ENCODE data around the gene KRT32. TPM values are rescaled to one million over a fixed set of nuclear protein-coding genes. Genes with fewer than 3 reads are reported as not detected.

KRT32 gene
- total RNA-seq: not detected in 2 replicates

DNA sequence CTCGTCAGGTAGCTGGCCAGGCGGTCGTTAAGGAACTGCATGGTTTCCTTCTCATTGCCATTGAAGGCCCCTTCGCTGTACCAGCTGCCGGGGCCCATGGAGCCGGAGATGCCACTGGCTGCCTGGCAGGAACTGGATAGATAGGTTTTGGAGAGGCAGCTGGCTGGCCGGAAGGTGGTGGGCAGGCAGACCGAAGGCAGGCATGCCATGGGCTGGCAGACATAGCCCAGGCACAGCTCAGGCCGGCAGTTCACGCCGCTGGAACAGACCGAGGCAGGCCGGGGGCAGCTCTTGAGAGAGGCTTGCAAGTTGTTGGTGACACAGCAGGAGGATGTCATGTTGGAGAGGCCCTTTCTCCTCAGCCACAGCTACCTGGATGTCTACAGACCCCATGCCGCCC lies at the start of gene KRT32:
TSS of gene KRT32 (minus strand) at position 399 of the 400 bp plus-strand sequence. CDS start at position 338, 61 bp downstream.

GRCh38 chr17:41505007-41505808 lies 38.0 kb upstream of the KRT32 start, which contains the start of gene KRT13:
Gene KRT13 (minus strand): TSS chr17:41505612. CDS start chr17:41505550, 62 bp downstream.

GRCh38 chr17:41489531-41489930 lies 22.3 kb upstream of the KRT32 start, which contains the start of gene KRT36:
Gene KRT36 (minus strand): TSS chr17:41489910. CDS start chr17:41489864, 46 bp downstream.

GRCh38 chr17:41481036-41481435 lies 13.8 kb upstream of the KRT32 start, which contains the start of gene KRT35:
Gene KRT35 (minus strand): TSS chr17:41481151. CDS start chr17:41481097, 54 bp downstream.

DNA sequence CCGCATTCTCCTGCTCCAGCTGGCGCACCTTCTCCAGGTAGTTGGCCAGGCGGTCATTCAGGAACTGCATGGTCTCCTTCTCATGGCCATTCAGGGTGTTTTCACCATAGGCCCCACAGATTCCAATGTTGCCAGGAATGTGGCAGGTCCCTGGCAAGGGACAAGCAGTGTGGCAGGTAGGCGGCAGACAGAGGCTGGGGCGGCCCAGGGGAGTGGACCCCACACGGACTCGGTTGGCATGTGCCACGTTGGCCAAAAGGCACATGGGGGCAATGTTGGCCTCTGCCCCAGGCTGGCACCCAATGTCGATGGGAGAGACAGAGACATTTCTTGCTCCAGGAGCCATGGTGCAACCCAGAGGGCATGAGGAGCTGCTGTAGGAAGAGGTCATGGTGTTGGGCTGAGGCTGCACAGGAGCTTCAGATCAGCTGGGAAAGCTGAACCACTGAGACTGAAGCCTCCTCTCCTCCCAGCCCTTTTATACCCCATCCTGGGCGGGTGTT lies 26.6 kb downstream of the KRT32 start, which contains the start of gene KRT38:
TSS of gene KRT38 (minus strand) at position 453 of the 503 bp plus-strand sequence. CDS start at position 391, 62 bp downstream.

GRCh38 chr17:41424111-41424635 lies 43.0 kb downstream of the KRT32 start, which contains the start of gene KRT37:
Gene KRT37 (minus strand): TSS chr17:41424585. CDS start chr17:41424523, 62 bp downstream.

Other genes starting within 250 kb of the KRT32 start
- gene KRTAP9-2, start 240.7 kb downstream of the KRT32 start, total RNA-seq: not detected in 2 replicates
- not detected in 2 replicates for gene KRTAP9-3, start 234.9 kb downstream of the KRT32 start, total RNA-seq
- not detected in 2 replicates for gene KRTAP9-8, start 229.4 kb downstream of the KRT32 start, total RNA-seq
- gene KRTAP9-4, start 217.7 kb downstream of the KRT32 start, total RNA-seq: not detected in 2 replicates
- not detected in 2 replicates for gene KRTAP9-9, start 212.0 kb downstream of the KRT32 start, total RNA-seq
- gene KRTAP9-6, start 202.0 kb downstream of the KRT32 start, total RNA-seq: not detected in 2 replicates
- gene KRTAP9-7, start 191.7 kb downstream of the KRT32 start, total RNA-seq: not detected in 2 replicates
- gene KRTAP29-1, start 164.5 kb downstream of the KRT32 start, total RNA-seq: not detected in 2 replicates
- gene KRTAP16-1, start 158.1 kb downstream of the KRT32 start, total RNA-seq: not detected in 2 replicates
- gene KRTAP17-1, start 151.7 kb downstream of the KRT32 start, total RNA-seq: not detected in 2 replicates
- not detected in 2 replicates for gene KRT33A, start 116.6 kb downstream of the KRT32 start, total RNA-seq
- not detected in 2 replicates for gene KRT33B, start 97.6 kb downstream of the KRT32 start, total RNA-seq
- gene KRT34, start 85.1 kb downstream of the KRT32 start, total RNA-seq: 0.91 TPM in 1 of 2 replicates, not detected in the other
- not detected in 2 replicates for gene KRT31, start 69.8 kb downstream of the KRT32 start, total RNA-seq
- not detected in 2 replicates for gene KRT37, start 42.8 kb downstream of the KRT32 start, total RNA-seq
- not detected in 2 replicates for gene KRT38, start 26.4 kb downstream of the KRT32 start, total RNA-seq
- gene KRT35, start 13.8 kb upstream of the KRT32 start, total RNA-seq: not detected in 2 replicates
- not detected in 2 replicates for gene KRT36, start 22.5 kb upstream of the KRT32 start, total RNA-seq
- not detected in 2 replicates for gene KRT13, start 38.2 kb upstream of the KRT32 start, total RNA-seq
- gene KRT15, start 51.5 kb upstream of the KRT32 start, total RNA-seq: 0.65 and 1.1 TPM in 2 replicates
- 23.1 and 78.7 TPM in 2 replicates for gene KRT19, start 60.9 kb upstream of the KRT32 start, total RNA-seq
- gene KRT9, start 104.7 kb upstream of the KRT32 start, total RNA-seq: not detected in 2 replicates
- gene KRT14, start 119.5 kb upstream of the KRT32 start, total RNA-seq: not detected in 2 replicates
- 0.30 TPM in 1 of 2 replicates, not detected in the other for gene KRT16, start 145.4 kb upstream of the KRT32 start, total RNA-seq
- gene KRT17, start 157.2 kb upstream of the KRT32 start, total RNA-seq: 0.32 and 0.61 TPM in 2 replicates
- 93.2 and 112 TPM in 2 replicates for gene EIF1, start 221.5 kb upstream of the KRT32 start, total RNA-seq
- gene GAST, start 244.9 kb upstream of the KRT32 start, total RNA-seq: not detected in 2 replicates